Measurements from ENCODE around the gene MYH7.

Gene MYH7

DNA sequence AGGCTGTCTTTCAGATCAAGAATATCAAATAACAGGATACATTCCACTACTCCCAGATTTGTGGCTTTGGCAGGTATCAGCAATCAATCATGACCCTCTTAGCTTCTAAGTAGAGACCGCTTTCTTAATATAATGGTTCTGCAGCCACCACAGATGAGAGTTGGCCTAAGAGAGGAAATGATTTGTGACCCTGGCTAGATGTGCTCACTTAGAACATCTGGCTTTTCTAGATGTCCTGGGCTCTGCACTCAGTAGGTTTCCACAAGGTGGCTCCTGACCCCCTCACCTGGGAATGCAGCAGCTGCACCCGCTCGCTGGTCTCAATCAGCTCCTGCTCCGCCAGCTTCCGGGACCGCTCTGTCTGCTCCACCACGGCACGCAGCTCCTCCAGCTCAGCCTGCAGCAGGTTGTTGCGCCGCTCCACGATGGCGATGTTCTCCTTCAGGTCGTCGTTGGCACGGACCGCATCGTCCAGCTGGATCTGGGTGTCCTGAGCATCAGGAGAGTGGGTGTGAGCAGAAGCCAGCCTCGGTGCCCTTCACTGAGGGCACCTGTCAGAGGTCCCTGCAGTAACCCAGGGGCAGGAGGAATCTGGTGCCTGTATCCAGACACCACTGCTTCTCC, 49.7 kb downstream of the MYH7 start:
- no peak for DNase-seq

DNA sequence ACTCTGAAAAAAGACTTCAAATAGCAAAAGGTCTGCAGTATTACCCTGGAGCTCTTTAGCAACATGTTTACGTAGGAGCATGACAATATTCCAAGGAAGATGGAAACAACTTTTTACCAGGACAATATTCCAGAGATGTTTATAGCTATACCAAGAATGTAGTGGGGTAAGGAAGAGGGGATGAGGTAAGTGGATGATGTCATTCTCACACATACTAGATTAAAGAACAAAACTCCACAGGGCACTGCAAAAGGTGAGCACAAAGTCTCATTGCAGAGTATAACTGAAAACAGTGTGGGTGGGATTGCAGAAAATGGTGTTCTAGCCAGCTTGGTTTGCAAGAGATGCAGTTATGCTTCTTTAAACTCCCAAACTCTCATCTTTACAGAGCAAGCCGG, 50.2 kb downstream of the MYH7 start:
- no peak for DNase-seq

DNA sequence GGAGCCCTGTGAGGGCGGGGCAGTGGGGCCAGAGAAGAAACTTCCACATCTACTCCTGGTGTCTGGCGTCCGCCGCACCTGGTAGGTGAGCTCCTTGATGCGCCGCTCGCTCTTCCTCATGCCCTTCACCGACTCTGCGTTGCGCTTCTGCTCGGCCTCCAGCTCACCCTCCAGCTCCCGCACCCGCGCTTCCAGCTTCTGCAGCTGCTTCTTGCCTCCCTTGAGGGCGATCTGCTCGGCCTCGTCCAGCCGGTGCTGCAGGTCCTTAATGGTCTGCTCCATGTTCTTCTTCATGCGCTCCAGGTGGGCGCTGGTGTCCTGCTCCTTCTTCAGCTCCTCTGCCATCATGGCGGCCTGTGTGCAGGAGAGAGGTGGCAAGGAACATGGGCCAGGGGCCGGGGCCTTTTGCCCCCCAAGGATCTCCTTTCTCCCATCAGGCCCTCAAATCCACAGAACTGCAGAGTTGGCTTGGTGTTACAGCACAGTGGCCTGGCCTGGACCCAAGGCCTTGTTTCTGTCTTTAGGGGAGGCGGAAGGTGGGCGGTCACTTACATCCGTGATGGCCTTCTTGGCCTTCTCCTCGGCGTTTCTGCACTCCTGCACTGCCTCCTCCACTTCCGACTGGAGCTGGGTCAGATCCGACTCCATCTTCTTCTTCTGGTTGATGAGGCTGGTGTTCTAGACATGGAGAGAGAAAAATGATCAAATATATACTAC, 50.9 kb downstream of the MYH7 start:
- no peak for DNase-seq

DNA sequence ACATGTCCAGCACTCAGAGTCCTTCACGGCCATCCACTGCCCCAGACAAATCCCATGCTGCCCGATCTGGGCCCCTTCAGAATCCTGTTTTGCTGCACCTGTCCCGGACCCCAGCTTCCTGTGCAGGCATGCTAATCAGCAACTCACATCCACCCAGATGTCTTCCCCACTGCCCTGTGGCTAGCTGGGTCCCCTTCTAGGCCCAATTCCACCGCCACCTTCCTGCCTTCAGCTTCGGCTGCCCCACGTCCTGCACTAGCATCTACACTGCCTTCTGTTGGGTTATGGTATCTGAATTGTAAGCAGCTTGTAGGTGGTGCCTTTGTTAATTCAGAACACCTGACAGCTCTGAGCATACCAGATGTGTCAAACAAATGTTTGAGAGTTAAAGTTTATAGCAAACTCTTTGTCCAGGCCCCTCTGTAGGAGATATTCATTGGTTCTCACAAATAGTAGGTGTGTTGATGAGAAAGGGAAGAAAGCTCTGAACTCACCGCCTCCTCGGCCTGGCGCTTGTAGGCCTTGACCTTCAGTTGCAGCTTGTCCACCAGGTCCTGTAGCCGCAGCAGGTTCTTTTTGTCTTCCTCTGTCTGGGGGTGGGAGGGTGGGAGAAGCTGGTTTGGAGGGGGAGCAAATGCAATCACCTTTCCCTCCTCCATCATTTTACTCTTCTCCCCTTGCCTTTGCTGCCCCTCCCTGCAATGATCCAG, 52.6 kb downstream of the MYH7 start:
- no peak for DNase-seq

DNA sequence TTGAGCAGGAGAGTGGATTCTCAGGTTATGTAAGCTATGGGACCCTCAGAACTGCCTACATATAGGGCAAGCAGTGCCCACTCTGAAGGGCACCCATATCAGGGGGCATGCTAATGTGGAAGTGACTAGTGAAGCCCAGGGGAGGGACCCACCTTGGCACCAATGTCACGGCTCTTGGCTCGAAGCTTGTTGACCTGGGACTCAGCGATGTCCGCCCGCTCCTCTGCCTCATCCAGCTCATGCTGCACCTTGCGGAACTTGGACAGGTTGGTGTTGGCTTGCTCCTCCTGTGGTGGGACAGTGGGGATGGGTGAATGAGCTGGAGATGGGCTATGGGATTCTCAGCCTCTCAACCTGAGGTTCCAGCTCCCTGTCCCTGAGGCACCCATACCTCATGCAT, 53.2 kb downstream of the MYH7 start:
- no peak for DNase-seq

DNA sequence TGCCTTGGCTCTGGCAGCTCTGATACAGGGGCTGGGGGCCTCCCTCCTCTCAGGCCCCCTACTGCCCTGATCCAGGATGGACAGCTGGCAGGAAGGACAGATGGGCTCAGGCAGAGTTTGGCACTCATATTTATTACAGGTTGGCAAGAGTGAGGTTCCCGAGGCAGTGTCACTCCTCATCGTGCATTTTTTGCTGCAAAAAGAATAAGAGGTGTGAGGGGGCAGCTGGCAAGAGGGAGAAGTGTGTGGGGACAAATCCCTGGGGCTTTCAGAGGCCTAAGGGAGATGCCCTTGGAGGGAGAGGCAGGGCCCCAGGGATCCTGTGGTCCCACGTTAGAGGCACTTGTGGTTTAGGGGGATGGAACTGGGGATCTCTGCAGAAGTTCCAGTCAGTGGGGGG, 53.6 kb downstream of the MYH7 start:
- DNase-seq = no peak

DNA sequence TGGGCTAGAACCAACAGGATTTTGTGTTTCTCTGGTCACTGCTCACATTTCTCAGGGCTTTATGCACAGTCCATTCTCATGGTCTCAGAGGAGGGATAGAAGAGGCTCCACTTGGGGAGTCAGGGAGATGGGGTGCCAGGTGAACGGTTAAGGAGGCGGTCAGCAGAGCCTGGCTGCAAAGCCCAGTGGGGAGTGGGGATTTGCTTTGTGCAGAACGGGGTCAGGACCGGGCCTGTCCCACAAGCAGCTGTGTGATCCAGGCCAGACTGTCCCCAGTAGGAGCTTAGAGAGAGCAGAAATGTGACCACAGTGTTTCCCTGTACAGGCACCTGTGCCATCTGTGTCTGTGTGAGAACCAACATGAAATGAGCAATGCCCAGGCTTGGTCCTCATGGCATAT, 54.5 kb downstream of the MYH7 start:
- no peak for DNase-seq

DNA sequence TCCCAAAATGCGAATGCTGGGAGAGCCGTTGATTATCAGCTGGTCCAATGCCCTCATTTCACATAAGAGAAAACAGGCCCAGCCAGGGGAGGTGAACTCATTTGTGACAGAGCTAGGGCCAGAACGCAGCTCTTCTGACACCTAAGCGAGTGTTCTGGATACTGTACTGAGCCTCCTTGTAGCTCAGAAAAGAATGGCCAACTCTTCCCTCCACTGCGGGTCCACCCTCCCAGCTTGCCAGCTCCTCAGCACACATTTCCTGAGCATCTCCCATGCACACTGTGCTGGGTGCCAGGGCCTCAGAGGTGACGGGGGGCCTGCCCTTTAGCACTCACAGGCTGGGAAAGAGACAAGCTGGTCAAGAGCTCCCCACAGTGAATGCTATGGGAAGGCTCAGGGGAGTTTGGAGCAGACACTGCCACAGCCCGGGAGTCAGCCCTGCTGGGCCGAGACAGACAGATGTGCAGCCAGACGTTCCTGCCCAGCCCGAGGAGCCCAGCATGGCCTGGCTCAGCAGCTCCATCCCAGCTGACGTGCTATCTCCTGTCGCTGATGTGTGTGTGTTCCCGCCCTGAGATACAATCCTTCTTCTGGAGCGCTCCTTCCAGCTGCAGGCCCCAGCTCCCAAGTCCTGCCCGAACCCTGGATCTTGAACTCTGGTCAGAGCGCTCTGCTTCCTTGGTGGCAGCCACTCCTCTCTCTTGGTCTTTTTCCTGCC, 55.1 kb downstream of the MYH7 start:
- DNase-seq = no peak

DNA sequence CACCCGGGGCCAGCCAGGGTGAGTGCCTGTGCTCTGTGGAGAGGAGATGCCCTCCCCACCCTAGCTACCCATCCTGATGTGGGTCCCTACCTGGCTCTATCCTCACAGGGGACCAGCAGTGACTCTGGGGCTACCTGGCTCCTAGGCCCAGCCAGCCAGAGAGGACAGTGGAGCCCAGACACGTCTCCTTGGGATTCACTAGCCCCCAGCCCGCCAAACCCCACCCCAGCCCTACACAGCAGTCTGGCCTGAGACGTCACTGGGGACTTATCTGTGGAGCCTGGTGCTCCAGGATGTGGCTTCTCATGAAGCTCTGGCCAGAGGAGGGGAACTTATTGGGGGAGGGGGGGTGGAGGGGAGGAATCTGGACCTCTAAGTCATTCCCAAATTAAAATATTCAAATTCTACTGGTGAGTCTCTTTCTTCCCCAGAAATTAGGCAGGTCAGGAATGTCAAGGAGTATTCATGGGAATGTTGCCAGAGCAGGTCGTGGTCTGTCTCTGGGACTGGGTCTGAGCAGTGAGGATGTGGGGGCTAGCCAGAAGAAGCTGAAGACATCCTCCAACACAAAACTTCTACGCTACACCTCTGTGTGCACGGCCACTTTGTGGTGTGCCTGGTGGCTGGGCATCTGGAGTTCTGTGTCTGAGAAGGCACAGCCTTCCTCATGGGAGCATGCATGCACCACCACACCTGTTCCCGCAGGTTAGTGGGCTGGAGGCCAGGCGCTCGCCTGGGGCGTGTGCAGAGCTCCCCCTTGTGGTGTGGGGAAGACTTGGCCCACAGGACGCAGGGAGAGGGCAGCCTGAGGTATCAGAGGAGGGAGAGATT, 55.9 kb downstream of the MYH7 start:
- no peak for DNase-seq

DNA sequence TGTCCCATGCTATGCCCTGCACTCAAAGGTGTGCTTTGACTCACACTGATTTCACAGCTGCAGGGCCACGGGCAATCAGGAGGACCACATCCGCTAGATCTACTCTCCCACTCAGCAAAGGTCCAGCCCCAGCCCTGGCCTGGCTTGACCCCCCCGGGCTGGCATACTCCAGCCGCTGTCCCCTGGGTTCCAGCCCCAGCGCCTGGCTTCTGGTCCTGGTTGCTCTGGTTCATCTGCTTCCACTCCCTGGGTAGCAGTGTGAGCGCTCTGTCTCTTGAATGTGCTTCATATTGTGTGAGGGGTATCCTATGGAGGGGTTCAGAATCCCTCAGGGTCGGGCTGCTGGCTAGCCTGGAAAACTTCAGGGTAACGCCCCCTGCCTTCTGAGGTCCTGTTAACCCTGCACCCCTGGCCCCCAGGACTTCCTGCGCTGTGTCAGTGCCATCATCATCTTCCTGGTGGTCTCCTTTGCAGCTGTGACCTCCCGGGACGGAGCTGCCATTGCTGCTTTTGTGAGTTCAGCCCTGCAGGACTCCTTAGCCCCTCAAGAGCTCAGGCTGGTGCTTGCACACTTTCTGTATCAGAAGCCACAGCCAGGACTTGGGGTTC, 56.7 kb downstream of the MYH7 start:
- DNase-seq = no peak

DNA sequence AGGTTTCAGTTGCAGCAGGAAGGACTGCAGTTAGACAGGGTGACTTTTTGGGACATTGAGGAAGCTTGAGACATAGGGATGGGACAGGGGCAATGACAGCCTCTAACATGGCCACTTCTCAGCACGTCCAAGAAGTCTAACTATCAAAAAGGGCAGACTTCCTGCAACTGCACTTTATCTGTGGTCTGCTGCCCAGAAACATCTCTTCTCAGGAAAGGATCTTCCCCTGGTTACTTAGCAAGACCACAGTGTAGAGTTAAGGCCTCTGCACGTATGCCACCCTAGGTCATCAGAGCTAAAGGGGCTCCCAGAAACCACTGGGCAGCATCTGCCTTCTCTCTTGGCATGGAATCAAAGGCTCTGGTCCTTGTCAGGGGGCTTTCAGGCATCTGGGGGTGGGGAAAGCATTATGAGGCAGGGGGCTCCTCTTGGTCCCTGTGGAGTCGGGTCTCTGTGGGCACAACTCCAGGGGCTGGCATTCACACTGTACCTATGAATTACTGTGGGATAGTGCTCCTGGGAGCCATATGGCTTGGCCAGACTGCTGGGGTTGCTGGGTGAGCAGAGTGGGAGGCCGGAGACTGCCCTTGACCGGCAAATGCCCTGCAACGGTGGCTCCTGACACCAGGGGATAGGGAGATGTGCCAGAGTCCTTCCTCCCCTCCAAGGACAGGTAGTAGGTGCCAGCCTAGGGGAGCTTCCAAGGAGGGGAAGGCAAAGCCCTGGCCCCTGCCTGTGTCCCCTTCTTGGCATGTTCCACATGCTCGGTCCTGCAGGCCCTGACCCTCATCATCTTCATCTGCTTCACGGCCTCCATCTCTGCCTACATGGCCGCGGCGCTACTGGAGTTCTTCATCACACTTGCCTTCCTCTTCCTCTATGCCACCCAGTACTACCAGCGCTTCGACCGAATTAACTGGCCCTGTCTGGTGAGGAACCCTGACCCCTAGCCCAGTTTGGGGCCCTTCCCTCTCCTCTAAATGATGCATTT, 57.6 kb downstream of the MYH7 start:
- DNase-seq = no peak

DNA sequence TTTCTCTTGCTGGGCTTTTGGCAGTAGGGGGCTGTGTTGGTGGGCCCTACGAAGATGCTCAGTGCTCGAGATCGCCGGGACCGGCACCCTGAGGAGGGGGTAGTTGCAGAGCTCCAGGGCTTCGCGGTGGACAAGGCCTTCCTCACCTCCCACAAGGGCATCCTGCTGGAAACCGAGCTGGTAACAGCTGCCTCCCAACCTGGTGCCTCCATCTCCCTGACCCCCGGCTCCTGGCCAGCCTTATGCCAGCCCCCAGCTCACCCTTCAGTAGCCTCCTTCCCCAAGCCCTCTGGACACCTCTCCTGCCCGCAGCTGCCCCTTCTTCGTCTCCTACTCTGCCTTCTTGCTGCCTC, 58.3 kb downstream of the MYH7 start:
- DNase-seq = no peak

DNA sequence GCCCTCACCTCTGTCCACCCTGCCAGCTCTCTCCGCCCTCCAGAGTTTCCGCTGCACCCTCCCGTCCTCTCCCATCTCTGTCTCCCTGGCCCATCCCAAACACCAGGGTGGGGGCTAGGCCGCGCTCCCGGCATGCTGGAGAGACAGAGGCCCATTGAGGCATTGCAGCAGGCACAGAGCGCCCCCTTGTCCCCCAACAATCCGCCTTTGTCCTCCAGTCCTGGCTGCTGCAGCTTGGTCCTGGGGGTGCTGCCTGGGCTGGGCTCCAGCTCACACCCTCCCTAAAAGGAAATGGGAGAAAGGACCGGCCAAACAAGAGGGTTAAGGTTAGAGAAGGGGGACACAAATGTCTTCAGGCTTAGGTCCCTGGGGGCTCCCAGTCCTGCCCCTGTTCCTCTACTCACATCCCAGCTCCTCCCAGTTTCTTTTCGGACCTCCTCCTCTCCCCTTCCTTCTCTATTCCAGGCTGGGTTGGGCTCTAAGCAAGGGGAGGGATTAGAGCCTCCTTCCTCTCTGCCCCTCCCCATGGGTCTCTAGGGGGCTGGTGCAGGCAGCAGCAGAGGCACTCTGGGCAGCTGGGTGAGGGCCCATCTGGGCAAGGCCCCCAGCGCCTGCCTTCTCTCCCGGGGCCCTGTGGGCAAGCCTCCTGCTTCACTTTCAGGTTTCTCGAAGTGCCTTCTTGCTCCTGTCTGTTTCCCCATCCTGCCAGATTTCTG, 58.8 kb downstream of the MYH7 start, which contains the start of gene CMTM5:
CMTM5 (plus strand) TSS at position 565 of the 716 bp plus-strand sequence. CDS start 206 bp downstream, outside the sequence.
- no peak for DNase-seq

DNA sequence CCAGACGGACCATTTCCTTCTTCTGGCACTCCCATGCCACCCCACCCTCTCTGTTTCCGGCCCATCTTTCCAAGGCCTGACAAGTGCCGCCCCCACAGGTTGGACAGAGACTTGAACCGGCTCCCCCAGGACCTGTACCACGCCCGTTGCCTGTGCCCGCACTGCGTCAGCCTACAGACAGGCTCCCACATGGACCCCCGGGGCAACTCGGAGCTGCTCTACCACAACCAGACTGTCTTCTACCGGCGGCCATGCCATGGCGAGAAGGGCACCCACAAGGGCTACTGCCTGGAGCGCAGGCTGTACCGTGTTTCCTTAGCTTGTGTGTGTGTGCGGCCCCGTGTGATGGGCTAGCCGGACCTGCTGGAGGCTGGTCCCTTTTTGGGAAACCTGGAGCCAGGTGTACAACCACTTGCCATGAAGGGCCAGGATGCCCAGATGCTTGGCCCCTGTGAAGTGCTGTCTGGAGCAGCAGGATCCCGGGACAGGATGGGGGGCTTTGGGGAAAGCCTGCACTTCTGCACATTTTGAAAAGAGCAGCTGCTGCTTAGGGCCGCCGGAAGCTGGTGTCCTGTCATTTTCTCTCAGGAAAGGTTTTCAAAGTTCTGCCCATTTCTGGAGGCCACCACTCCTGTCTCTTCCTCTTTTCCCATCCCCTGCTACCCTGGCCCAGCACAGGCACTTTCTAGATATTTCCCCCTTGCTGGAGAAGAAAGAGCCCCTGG, 59.8 kb downstream of the MYH7 start:
- DNase-seq = no peak

DNA sequence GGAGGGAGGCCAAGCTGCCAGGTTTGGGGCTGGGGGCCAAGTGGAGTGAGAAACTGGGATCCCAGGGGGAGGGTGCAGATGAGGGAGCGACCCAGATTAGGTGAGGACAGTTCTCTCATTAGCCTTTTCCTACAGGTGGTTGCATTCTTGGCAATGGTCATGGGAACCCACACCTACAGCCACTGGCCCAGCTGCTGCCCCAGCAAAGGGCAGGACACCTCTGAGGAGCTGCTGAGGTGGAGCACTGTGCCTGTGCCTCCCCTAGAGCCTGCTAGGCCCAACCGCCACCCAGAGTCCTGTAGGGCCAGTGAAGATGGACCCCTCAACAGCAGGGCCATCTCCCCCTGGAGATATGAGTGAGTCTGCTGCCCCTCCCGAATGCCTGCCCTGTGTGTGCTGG, 62.4 kb downstream of the MYH7 start:
- DNase-seq = no peak

DNA sequence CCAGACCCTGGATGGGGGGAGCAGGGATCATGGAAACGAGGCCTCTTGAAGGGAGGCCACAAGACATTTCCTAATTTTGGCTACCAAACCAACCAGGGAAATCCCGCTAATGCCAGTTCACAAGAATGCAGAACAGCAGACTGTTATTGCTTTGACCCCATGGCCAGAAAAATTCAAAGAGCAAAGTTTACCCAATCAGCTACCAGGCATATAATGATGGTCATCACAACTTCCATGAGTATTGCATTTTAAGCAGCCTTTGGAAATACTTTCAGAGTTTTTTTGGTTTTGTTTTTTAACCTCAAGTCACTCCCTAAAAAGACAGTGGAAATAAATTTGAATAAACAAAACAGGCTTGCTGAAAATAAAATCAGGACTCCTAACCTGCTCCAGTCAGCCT, 63.0 kb downstream of the MYH7 start, which contains the start of gene IL25:
IL25 (plus strand) TSS at position 301 of the 400 bp plus-strand sequence.
- no peak for DNase-seq

DNA sequence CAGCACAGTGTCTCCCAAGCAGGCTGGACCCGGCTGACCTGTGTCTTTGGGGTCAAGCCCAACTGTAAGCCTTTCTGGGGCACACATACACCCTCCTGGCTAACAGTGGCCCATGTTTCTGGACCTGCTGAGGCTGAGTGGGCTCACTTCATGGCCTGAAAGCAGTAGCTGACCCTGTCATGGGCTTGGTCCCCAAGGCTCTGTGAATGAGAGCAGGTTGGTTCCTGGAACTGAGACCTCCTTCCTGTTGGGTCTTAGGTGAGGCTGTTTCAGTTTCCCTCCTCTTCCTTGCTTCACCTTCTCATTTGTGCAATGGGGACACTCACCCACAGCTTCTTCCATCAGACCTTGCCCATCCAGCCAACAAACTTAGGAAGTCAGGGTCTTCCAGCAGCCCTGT, 63.6 kb downstream of the MYH7 start:
- DNase-seq = no peak

DNA sequence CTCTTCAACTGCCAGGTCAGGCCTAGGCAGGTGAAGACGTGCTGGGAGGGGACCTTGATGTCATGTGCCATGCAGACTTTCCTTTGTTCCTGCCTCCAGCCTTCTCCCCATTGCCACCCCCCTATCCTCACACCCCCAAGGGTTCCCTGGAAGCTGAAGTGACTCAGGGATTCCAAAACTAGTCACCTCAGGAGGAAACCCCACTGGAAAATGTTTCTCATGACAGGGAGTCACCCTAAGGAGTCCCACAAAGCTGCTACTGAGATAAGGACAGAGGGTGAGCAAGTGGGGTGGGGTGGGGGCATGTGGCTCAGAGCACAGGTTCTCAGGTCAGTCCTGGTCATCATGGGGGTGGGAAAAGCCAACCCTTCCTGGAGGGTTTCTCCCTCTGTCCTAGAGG, 65.2 kb downstream of the MYH7 start:
- no peak for DNase-seq

DNA sequence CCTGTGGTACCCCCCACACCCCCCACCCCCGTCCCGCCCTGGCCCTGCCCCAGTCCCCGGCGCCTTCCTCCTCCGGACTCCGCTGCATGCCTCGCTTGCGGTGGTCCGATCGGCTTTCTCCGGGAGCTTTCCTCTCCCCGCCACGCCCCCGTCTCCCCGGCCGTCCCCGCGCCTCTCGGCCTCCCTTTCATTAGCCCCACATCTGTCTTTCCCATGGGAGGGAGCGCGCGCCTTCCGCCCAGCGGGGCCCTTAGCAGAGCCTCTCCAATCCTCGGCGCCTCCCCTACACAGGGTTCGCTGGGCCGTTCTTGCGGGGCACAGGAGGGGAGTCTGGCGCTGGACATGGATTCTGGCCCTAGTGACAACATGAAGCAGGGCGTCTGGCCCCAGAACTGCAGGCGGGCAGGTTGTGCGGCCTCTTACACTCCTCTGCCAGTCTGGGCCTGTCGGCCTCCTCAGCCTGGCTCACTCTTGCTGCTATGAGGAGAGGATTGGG, 69.0 kb downstream of the MYH7 start:
- DNase-seq = no peak
